ENCODE results near the gene C4orf33.

The C4orf33 gene

GRCh38 chr4:129131343-129131742 lies 35.4 kb downstream of the C4orf33 start:
- DNase-seq, result no peak

- no peak for DNase-seq
Measured at GRCh38 chr4:129136433-129136832, 40.5 kb downstream of the C4orf33 start.

DNA sequence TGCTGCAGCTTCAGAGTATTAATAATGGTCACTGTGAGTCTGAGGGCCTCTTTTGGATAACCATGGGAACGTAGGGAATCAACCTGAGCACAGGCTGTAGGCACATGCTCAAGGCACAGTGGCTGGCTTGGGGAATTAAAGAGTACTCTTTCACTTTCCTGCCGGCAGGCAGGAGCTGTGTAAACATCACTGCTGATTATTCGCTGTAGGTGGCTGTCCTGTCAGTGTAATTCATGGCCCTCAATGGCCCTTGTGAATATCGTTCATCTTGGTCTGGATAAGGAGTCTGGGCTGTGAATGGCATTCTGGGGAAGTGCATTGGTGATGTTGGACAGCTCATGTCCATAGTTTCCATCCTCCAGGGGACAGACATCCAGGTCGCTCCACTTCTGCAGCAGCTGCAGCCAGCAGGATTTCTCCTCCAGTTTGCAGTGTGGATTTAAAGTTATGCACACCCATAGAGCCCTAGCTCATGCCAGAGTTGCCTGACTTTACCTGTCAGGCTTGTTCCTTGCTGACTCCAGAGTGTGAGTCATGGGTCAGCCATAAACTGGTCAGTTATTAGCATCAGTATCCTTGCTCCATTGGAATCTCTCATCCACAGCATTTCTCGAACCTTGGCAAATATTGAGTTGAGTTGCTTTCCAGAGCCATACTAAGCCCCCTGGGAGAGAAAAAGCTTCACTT lies 43.0 kb downstream of the C4orf33 start:
- no peak for DNase-seq

GRCh38 chr4:129140521-129140920 lies 44.6 kb downstream of the C4orf33 start:
- no peak for DNase-seq

GRCh38 chr4:129143359-129143758 lies 47.4 kb downstream of the C4orf33 start:
- DNase-seq, result no peak

- DNase-seq, result no peak
Measured at GRCh38 chr4:129144755-129145206, 48.8 kb downstream of the C4orf33 start.

- DNase-seq, result no peak
Measured at GRCh38 chr4:129145222-129145730, 49.3 kb downstream of the C4orf33 start.

DNA sequence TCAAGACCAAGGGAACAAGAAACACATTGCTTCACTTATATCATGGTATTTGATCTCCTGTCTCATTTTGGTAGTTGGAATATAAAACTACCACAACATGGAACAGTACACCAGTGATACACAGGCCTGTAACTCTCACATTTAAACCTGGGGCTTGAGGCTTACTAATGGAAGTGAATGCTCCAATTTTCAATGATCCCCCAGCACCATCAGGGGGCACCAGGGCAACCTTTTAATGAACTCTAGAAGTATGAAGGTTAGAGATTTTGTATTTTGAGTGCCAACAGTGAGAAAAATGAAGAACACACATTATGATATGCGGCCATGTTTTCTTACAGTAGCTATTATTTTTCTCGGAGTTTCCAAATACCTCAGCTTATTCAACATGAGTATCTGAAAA lies 50.7 kb downstream of the C4orf33 start:
- no peak for DNase-seq

DNA sequence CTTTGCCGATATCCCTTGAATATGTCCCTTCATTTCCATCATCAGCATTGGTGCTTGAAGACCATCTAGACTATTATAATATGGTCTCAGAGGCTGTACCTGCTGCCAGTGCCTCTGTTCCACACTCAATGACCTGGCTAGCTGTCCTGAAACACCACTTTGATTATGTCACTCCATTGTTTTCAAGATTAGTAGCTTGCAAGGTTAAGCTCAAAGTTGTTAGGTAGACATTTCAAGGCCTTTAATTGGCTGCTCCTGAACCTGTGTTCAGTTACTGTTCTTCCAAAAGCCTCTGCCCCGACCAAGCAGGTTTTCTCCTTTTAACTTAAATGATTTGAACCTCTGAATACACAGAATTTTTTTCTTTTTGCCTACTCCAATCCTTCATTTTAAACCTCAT lies 52.9 kb downstream of the C4orf33 start:
- DNase-seq, result no peak

GRCh38 chr4:129149906-129150305 lies 54.0 kb downstream of the C4orf33 start:
- no peak for DNase-seq

DNA sequence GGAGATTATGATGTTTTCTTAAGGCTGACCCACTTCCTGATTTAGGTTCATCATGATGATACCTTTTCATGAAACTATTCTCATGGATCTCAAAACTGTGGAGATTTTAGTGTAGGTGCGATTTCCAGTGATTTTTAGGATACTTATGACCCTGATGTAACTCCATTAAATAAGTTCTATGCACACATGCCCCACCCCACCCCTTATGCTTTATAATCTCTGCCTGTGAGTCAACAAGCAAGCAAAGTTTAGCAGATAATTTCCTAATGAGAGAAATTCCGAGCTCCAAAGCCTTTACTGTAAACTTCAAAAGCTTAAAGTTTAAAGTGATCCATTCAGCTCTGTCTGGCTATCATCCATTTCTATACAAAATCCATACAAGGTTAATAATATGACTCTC lies 56.4 kb downstream of the C4orf33 start:
- DNase-seq, result no peak

DNA sequence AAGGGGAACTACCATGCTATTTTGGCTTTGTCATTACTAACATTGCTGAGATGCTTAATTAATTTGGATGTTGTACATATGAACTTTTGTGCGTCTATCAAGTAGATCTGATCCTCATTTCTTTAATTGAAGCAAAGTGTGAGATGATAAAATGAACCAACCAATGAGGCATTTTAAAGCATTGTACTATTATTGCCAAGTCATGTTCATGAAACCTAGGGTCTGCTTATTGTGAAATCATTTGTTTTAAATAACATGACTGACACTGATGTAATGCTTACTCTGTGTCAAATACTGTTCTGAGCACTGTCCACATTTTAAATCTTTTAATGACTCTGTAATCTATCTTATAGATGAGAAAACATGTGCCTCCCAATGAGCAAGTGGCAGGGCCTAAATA lies 57.7 kb downstream of the C4orf33 start:
- DNase-seq, result no peak

DNA sequence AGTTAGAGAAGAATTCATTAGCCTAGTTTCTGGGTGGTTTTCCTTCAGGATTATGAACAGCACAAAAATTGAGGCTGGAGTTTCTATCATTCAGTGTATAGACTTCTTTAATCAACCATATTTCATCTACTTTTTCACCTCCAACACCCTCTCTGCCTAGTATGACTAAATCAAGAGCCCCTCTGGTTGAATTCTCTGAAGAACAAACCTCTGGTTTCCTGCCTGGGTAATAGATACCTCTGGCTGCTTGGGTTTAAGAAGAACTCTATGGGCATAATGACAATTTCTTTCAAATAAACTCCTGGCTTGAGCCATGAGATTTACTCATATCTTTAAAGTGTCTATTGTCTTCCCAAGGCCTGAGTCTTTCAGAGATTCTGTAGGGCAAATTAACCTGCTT lies 66.5 kb downstream of the C4orf33 start:
- no peak for DNase-seq

- DNase-seq, result no peak
Measured at GRCh38 chr4:129163427-129163826, 67.5 kb downstream of the C4orf33 start.

DNA sequence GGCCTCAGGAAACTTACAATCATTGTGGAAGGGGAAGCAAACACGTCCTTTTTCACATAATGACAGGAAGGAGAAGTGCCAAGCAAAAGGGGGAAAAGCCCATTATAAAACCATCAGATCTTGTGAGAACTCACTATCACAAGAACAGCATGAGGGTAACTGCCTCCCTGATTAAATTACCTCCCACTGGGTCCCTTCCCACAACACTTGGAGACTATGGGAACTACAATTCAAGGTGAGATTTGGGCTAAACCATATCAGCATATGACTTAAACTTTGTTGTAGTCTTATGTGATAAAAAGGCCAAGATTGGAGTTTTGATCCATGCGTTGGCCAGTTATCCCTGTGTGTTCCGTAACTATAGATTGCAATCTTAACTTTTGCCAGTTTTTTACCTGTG lies 68.3 kb downstream of the C4orf33 start:
- DNase-seq, result no peak

All from central memory CD4-positive, alpha-beta T cell (primary cell).